NCI-H510A (cell line): ENCODE data around the gene PRPF8.
"Not testable (repeated sequence)": the region's sequence is repeated elsewhere in the genome, so short reads cannot be mapped to it uniquely, and the experiment has no call there.

ENCODE experiments used
- DNase-seq: peaks from one replicate; lab custom pipeline; 2025; lab: John Stamatoyannopoulos, UW

Gene PRPF8

GRCh38 chr17:1684378-1685189 lies at the start of gene PRPF8:
Gene PRPF8 (minus strand): TSS chr17:1684867. CDS start chr17:1684571, 296 bp downstream.
- DNase-seq = peak; percentile 80

- DNase-seq = no peak
Measured at GRCh38 chr17:1733759-1734158, 49.1 kb upstream of the PRPF8 start.

- DNase-seq = no peak
Measured at GRCh38 chr17:1732833-1733321, 48.2 kb upstream of the PRPF8 start.

GRCh38 chr17:1732241-1732832 lies 47.7 kb upstream of the PRPF8 start:
- DNase-seq = no peak

GRCh38 chr17:1731194-1731506 lies 46.5 kb upstream of the PRPF8 start:
- DNase-seq = no peak

- no peak for DNase-seq
Measured at GRCh38 chr17:1730326-1731193, 45.9 kb upstream of the PRPF8 start.

GRCh38 chr17:1729966-1730325 lies 45.3 kb upstream of the PRPF8 start:
- DNase-seq = no peak

- DNase-seq = no peak
Measured at GRCh38 chr17:1727876-1728630, 43.4 kb upstream of the PRPF8 start.

GRCh38 chr17:1727258-1727789 lies 42.7 kb upstream of the PRPF8 start:
- DNase-seq = no peak

- no peak for DNase-seq
Measured at GRCh38 chr17:1726626-1727257, 42.1 kb upstream of the PRPF8 start.

GRCh38 chr17:1725642-1726511 lies 41.2 kb upstream of the PRPF8 start:
- DNase-seq = no peak

- DNase-seq = no peak
Measured at GRCh38 chr17:1724869-1725641, 40.4 kb upstream of the PRPF8 start.

- peak; percentile 38 for DNase-seq
Measured at GRCh38 chr17:1724351-1724868, 39.7 kb upstream of the PRPF8 start, which contains the start of gene WDR81. Gene WDR81 (plus strand): TSS chr17:1724704. CDS start chr17:1724960, 256 bp downstream.

- not testable (repeated sequence) for DNase-seq
Measured at GRCh38 chr17:1722022-1722421, 37.4 kb upstream of the PRPF8 start.

- no peak for DNase-seq
Measured at GRCh38 chr17:1720856-1721386, 36.3 kb upstream of the PRPF8 start.

GRCh38 chr17:1718362-1719165 lies 33.9 kb upstream of the PRPF8 start:
- no peak for DNase-seq

- peak; percentile 89 for DNase-seq
Measured at GRCh38 chr17:1716912-1717695, 32.4 kb upstream of the PRPF8 start.
